GDM1 (cell line): ENCODE results near the gene TBX5.

Experiments used
- DNase-seq: peaks from one replicate; lab custom pipeline; 2025; lab: John Stamatoyannopoulos, UW

TBX5 gene

GRCh38 chr12:114319422-114319821, 86.5 kb downstream of the TBX5 start:
- DNase-seq, result no peak

DNA sequence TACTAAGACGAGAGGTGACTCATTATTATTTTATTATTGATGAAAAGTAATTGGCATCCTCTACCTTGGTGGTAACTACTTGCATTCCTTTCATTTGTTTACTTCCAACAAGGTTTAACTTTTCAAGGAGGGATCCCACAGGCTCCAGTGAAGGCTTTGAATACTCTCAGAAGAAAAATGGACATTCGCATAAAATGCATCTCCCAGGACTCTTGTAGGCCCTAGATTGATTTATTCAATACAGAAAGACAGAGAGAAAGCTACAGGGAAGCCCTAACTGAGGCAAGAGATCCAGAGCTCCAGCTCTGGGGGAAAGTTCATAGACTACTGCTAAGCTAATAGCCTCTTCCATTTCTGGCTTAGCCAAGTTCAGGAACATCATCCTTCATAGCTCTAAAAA, 87.0 kb downstream of the TBX5 start:
- no peak for DNase-seq

GRCh38 chr12:114316076-114316475, 89.9 kb downstream of the TBX5 start:
- no peak for DNase-seq

DNA sequence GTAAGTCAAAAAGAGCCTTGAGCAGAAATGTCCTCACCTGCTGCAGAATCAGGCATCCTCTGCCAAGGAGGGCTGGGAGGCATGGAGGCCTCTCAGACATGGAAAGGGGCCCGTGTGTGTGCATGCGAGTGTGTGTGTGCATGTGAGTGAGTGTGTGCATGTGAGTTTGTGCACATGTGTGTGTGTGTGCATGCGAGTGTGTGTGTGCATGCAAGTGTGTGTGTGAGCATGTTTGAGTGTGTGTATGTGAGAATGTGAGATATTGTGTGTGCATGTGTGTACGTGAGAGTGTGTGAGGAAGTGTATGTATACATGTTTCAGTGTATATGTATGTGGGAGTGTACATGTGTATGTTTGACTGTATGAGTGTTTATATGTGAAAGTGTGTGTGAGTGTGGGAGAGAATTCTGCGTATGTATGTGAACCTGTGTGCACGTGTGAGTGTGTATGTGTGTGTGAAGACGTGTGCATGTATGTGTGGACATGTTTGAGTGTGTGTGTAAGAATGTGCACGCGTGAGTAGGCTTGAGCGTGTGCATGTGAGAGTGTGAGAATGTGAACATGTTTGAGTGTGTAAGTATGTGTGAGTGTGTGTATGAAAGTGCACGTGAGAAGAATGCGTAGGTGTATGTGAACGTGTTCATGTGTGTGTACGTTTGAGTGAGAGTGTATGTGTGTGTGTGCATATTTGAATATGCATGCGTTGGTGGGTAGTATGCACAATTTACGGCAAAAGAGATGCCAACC, 90.8 kb downstream of the TBX5 start:
- DNase-seq, result no peak

GRCh38 chr12:114314403-114314802, 91.5 kb downstream of the TBX5 start:
- DNase-seq, result no peak

- DNase-seq, result no peak
Observed at GRCh38 chr12:114313910-114314309, 92.0 kb downstream of the TBX5 start.

GRCh38 chr12:114311974-114312373, 94.0 kb downstream of the TBX5 start:
- no peak for DNase-seq

GRCh38 chr12:114306646-114307045, 99.3 kb downstream of the TBX5 start:
- DNase-seq, result no peak

DNA sequence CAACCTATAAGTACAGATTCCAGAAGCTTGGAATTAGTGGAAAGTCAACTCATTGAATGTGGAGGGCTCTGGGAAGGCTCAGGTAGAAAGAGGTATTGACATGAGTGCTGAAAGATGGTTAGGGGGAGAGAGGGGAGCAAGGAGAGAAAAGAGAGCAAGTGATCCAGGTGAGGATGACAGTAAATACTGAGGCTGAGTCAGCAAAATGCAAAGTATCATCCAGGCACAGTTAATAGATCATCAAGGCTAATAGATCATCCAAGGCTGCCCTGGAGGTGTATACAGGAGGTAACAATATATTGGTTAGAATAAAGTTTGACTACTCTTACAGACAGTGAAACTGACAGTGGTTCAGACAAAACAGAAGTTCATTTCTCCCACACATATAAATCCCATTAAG, 100.5 kb downstream of the TBX5 start:
- DNase-seq, result no peak
